Measurements from ENCODE around the gene NTRK2. TPM values are rescaled to one million over a fixed set of nuclear protein-coding genes. Genes with fewer than 3 reads are reported as not detected.

NTRK2 gene
- total and polyA plus RNA-seq, 3 donors from 2014 or later = 5.3 to 10.8 (median 5.6) TPM

GRCh38 chr9:84858364-84858763 lies 188.8 kb downstream of the NTRK2 start:
- H3K27me3 ChIP-seq = no peaks in the 10 kb centered on the region
- peaks cover 3% of the 10 kb centered on the region for H3K4me1 ChIP-seq
- 56% methylated on average over 6 of the region's 6 CpGs for WGBS, 2 donors
- TF ChIP-seq CTCF (IDR thresholded peaks at IDR 0.05) = no peak
- TF ChIP-seq POLR2A (IDR thresholded peaks at IDR 0.05) = no peak
- H3K9me3 ChIP-seq = no peaks in the 10 kb centered on the region
- intact Hi-C loops (cut with DNase I; ENCODE audit: low total_unique reads) = no loop called here
- DNase-seq = peak; percentile 24
- no peaks in the 10 kb centered on the region for H3K36me3 ChIP-seq (ENCODE audit: low read depth, missing control alignments)
- H3K27ac ChIP-seq = no peak overlapping the region
- no peak overlapping the region for H3K4me3 ChIP-seq

- H3K27me3 ChIP-seq = no peaks in the 10 kb centered on the region
- intact Hi-C loops (cut with DNase I; ENCODE audit: low total_unique reads) = no loop called here
- peaks cover 3% of the 10 kb centered on the region for H3K4me1 ChIP-seq
- DNase-seq = no peak
- no peak overlapping the region for H3K27ac ChIP-seq
- H3K9me3 ChIP-seq = no peaks in the 10 kb centered on the region
- no peak overlapping the region for H3K4me3 ChIP-seq
- H3K36me3 ChIP-seq (ENCODE audit: low read depth, missing control alignments) = no peaks in the 10 kb centered on the region
- TF ChIP-seq POLR2A (IDR thresholded peaks at IDR 0.05) (no peak), CTCF (IDR thresholded peaks at IDR 0.05) (no peak)
- WGBS, 2 donors = 49 to 55% methylated on average over 12 of the region's 12 CpGs
Measured at GRCh38 chr9:84860249-84861115, 191.0 kb downstream of the NTRK2 start.

GRCh38 chr9:84861455-84861854 lies 191.9 kb downstream of the NTRK2 start:
- intact Hi-C loops (cut with DNase I; ENCODE audit: low total_unique reads) = no loop called here
- Histone ChIP-seq H3K27me3 (no peaks in the 10 kb centered on the region), H3K27ac (no peak overlapping the region), H3K4me3 (no peak overlapping the region), H3K9me3 (no peaks in the 10 kb centered on the region), H3K36me3 (ENCODE audit: low read depth, missing control alignments) (no peaks in the 10 kb centered on the region), H3K4me1 (peaks cover 3% of the 10 kb centered on the region)
- TF ChIP-seq POLR2A (IDR thresholded peaks at IDR 0.05) (no peak), CTCF (IDR thresholded peaks at IDR 0.05) (no peak)
- DNase-seq = no peak
- 90% methylated on average over 4 of the region's 4 CpGs for WGBS, 2 donors

GRCh38 chr9:84862308-84862707 lies 192.8 kb downstream of the NTRK2 start:
- Histone ChIP-seq H3K9me3 (no peaks in the 10 kb centered on the region), H3K27ac (no peak overlapping the region), H3K4me1 (peaks cover 3% of the 10 kb centered on the region), H3K36me3 (ENCODE audit: low read depth, missing control alignments) (no peaks in the 10 kb centered on the region), H3K4me3 (no peak overlapping the region), H3K27me3 (no peaks in the 10 kb centered on the region)
- DNase-seq = no peak
- intact Hi-C loops (cut with DNase I; ENCODE audit: low total_unique reads) = no loop called here
- WGBS, 2 donors = 86 to 91% methylated on average over 7 of the region's 7 CpGs
- no peak for TF ChIP-seq CTCF (IDR thresholded peaks at IDR 0.05)
- TF ChIP-seq POLR2A (IDR thresholded peaks at IDR 0.05) = no peak
